Right ventricle myocardium inferior (tissue), 1 donor: ENCODE measurements around the gene TCP11. TPM values are rescaled to one million over a fixed set of nuclear protein-coding genes. Genes with fewer than 3 reads are reported as not detected.

ENCODE experiments used
- ATAC-seq: fragments of 200-7000 bp; cut with Tn5 transposase; one replicate; pipeline ENCODE4 v1.9.1; 2020; ENCODE audit warnings: mild to moderate bottlenecking, moderate library complexity
- DNase-seq: peaks from one replicate; pipeline ENCODE4 v3.0.0; 2021; ENCODE audit errors: missing footprints
- intact Hi-C: fragments of 100-400 bp; cut with DNase I; formaldehyde crosslinking; loops from one replicate; pipeline ENCODE4 v1.11.0; 2022
- total RNA-seq: library from RNA; stranded (reverse); fragmentation: NEBNext Ultra II Directional; extraction: Animal tissue kit (Norgen Biotek cat#: 25700); gene quantifications from one replicate; pipeline ENCODE4 v1.2.1, GENCODE V29; 2021
- donor health status: DM: no; HTN: yes; CAD: no; lungs with severe emphysema.

Gene TCP11
- total RNA-seq, 1 donor from 2014 or later: not detected

DNA sequence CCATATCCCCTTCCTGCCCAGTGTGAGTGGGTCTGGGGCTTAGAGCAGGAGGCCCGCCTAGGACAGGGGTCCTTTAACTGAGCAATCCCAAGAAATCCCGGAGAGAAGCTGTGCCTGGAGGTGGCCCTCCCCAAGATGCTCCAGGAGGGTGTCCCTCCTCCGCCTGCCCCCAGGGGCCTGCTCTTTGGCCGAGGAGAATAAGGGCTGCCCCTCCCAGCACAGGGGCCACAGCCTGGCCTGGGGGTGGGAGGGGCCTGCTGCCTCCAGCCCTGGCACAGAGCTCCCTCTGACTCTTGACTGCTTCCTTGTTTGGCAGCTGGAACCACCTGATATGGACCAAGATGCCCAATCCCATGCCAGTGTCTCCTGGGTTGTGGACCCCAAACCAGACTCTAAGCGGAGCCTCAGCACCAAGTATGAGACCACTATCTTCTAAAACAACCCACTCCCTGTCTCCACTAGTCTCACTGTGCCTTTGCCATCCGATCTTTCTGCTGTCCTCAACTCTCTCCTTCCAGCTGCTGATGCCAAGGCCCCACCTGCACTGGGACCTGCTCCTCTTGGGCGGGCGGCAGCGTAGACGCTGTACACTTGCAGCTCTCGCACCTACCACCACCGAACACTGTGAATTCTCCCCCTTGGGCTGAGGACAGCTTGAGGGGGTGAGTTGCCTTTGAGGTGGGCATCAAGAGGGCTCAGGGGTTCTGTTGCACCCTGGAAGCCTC lies 54.3 kb downstream of the TCP11 start:
- DNase-seq (no peak), ATAC-seq (peak; percentile 9)
- intact Hi-C loops: no loop called here

GRCh38 chr6:35086282-35086632 lies 54.9 kb downstream of the TCP11 start:
- ATAC-seq (peak; percentile 3), DNase-seq (no peak)
- intact Hi-C loops: no loop called here

- no peak for DNase-seq
- intact Hi-C loops: no loop called here
- no peak for ATAC-seq
These were observed 55.5 kb downstream of the TCP11 start for GRCh38 chr6:35085359-35086281.

GRCh38 chr6:35084511-35085203 lies 56.5 kb downstream of the TCP11 start:
- intact Hi-C loops: no loop called here
- DNase-seq: no peak

DNA sequence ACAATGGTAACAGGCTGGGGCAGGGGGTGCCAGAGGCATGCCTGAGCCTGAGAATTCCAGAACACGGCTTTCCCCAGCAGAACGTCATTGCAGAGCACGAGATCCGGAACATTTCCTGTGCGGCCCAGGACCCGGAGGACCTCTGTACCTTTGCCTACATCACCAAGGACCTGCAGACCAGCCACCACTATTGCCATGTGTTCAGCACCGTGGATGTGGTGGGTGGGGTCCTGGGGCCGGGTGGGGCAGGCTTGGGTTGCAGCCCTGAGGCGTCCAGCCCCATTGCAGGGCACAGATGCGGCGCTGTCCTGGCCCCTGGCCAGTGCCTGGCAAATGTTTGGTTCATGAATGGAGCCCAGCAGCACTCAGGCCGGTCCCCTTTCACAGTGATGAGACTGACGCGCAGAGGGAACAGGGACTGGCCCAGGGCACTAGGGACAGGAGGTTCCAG lies 57.1 kb downstream of the TCP11 start:
- no peak for DNase-seq
- intact Hi-C loops: no loop called here
- ATAC-seq: no peak

More at GRCh38 chr6:35084511-35085203, 56.5 kb downstream of the TCP11 start:
- no peak for ATAC-seq

DNA sequence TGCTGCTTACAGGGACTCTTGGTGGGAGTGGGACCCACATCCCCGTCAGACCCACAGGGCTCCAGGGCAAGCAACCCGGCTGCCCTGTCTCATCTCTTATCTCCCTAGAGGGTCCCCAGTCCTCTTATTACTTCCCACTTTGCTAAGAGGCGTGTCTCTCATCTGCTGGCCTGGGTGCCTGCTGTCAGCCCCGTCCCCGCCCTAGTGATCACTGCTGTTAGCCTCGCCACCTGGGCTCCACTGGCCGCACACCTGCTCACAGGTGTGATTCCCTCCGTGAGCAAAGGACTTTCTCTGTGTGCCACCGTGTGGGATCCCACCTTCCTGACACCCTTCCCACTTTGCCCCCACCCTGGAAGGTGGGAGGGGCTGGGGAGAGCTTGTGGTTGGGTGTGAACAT lies 57.6 kb downstream of the TCP11 start:
- ATAC-seq (no peak), DNase-seq (no peak)
- intact Hi-C loops: no loop called here

DNA sequence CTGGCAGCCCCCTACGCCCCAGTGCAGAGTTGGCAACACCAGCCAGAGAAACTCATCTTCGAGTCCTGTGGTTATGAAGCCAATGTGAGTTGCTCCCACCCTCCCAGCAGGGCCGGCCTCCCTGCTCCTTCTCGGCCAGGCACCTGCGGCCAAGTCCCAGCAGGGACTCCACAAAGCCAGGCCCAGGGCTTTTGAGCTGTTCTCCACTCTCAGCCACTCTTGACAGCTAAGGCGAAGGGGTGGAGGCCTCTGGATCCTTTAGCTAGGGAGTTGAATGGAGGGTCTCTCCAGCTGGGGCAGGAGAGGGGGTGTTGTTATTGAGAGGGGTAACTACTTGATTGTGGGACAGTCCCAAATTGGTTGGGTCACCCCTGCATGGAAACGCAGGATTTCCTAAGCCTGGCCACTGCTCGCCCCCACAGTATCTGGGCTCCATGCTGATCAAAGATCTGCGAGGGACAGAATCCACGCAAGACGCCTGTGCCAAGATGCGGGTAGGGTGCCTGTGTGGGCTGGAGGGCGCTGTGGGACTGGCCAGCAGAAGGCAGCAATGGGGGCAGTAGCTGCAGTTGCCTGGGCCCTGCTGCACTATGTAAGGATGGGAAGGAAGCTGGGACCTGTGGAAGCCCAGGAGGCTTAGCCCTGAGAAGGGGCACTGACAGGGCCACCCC lies 58.3 kb downstream of the TCP11 start:
- intact Hi-C loops: no loop called here
- ATAC-seq (no peak), DNase-seq (no peak)

- no peak for ATAC-seq
- no peak for DNase-seq
- intact Hi-C loops: no loop called here
These were observed 59.0 kb downstream of the TCP11 start for GRCh38 chr6:35082046-35082732.

- ATAC-seq (no peak), DNase-seq (no peak)
- intact Hi-C loops: no loop called here
These were observed 59.7 kb downstream of the TCP11 start for GRCh38 chr6:35081426-35081851.

DNA sequence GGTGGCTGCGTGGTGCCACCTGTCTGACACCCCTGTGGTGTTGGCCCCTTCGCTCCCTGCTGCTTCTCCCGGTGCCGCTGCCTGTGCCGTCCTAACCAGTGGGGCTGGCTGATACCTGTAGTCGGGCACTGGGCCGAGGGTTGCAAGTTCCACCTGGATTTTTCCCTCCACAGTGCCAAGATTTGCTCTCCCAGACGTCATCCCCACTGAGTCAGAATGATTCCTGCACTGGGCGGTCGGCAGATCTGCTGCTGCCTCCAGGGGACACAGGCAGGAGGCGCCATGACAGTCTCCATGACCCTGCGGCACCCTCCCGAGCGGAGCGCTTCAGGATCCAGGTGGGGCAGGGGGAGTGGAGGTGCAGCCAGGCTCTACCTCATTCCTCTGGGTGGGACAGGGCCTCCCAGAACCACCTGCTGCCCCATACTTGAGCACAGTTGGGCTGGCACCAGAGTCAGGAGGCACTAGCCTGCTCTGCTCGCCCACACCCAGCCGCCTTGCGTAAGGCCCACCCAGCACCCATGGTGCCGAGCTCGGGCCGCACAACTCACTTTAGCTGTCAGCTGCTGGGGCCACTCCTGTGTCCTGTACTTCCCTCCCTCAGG lies 60.2 kb downstream of the TCP11 start:
- DNase-seq (no peak), ATAC-seq (no peak)
- intact Hi-C loops: no loop called here

- DNase-seq (no peak), ATAC-seq (no peak)
- intact Hi-C loops: no loop called here
These were observed 61.0 kb downstream of the TCP11 start for GRCh38 chr6:35080016-35080680.

GRCh38 chr6:35079311-35080000 lies 61.7 kb downstream of the TCP11 start:
- DNase-seq: no peak
- intact Hi-C loops: no loop called here
- ATAC-seq: no peak

- no peak for DNase-seq
- no peak for ATAC-seq
- intact Hi-C loops: no loop called here
These were observed 62.2 kb downstream of the TCP11 start for GRCh38 chr6:35078896-35079295.

- intact Hi-C loops: no loop called here
- DNase-seq (no peak), ATAC-seq (no peak)
These were observed 62.8 kb downstream of the TCP11 start for GRCh38 chr6:35078226-35078850.

GRCh38 chr6:35077713-35078105 lies 63.4 kb downstream of the TCP11 start:
- intact Hi-C loops: no loop called here
- DNase-seq (no peak), ATAC-seq (no peak)

GRCh38 chr6:35076997-35077712 lies 64.0 kb downstream of the TCP11 start:
- DNase-seq (no peak), ATAC-seq (no peak)
- intact Hi-C loops: no loop called here
